Activated T-cell treated with anti-CD3 and anti-CD28 coated beads for 1 hour (primary cell): ENCODE results near the gene VPS13C.
"Not testable (repeated sequence)": the region's sequence is repeated elsewhere in the genome, so short reads cannot be mapped to it uniquely, and the experiment has no call there.

Source experiments
- DNase-seq: peaks from one replicate; pipeline ENCODE4 v3.0.0-alpha.2; 2020; ENCODE audit warnings: low read depth

The VPS13C gene

GRCh38 chr15:62047282-62047827, 12.9 kb downstream of the VPS13C start:
- no peak for DNase-seq

- no peak for DNase-seq
These were observed 14.0 kb downstream of the VPS13C start for GRCh38 chr15:62046078-62046743.

- DNase-seq, result no peak
These were observed 24.9 kb downstream of the VPS13C start for GRCh38 chr15:62035256-62035924.

GRCh38 chr15:62027916-62028315, 32.3 kb downstream of the VPS13C start:
- DNase-seq, result no peak

GRCh38 chr15:62027263-62027565, 33.0 kb downstream of the VPS13C start:
- no peak for DNase-seq

- no peak for DNase-seq
These were observed 33.6 kb downstream of the VPS13C start for GRCh38 chr15:62026487-62027262.

- no peak for DNase-seq
These were observed 38.2 kb downstream of the VPS13C start for GRCh38 chr15:62021991-62022600.

- no peak for DNase-seq
These were observed 39.6 kb downstream of the VPS13C start for GRCh38 chr15:62020576-62021160.

- DNase-seq, result not testable (repeated sequence)
These were observed 54.9 kb downstream of the VPS13C start for GRCh38 chr15:62005354-62005753.

GRCh38 chr15:61997786-61998185, 62.5 kb downstream of the VPS13C start:
- DNase-seq, result no peak

- DNase-seq, result no peak
These were observed 64.1 kb downstream of the VPS13C start for GRCh38 chr15:61996056-61996635.

GRCh38 chr15:61994216-61994615, 66.0 kb downstream of the VPS13C start:
- DNase-seq, result no peak

GRCh38 chr15:61992518-61992917, 67.7 kb downstream of the VPS13C start:
- no peak for DNase-seq

- DNase-seq, result no peak
These were observed 70.6 kb downstream of the VPS13C start for GRCh38 chr15:61989667-61990066.

GRCh38 chr15:61987824-61988223, 72.4 kb downstream of the VPS13C start:
- DNase-seq, result no peak

GRCh38 chr15:61983081-61983480, 77.2 kb downstream of the VPS13C start:
- DNase-seq, result no peak

GRCh38 chr15:61978225-61978624, 82.0 kb downstream of the VPS13C start:
- no peak for DNase-seq

- DNase-seq, result no peak
These were observed 85.5 kb downstream of the VPS13C start for GRCh38 chr15:61974759-61975158.

GRCh38 chr15:61974118-61974517, 86.1 kb downstream of the VPS13C start:
- no peak for DNase-seq

- no peak for DNase-seq
These were observed 108.3 kb downstream of the VPS13C start for GRCh38 chr15:61951949-61952348.

GRCh38 chr15:61946778-61947177, 113.5 kb downstream of the VPS13C start:
- DNase-seq, result no peak

- DNase-seq, result no peak
These were observed 116.3 kb downstream of the VPS13C start for GRCh38 chr15:61943992-61944391.
